DOHH2 (cell line): ENCODE measurements around the gene GADD45A.

Experiments
- CTCF ChIP-seq: fragments of 200-600 bp; sonication (generic); IDR thresholded peaks from one replicate; pipeline ENCODE4 v1.5.1; 2014; ENCODE audit warnings: antibody characterized with exemption, mild to moderate bottlenecking, low read depth, low read length; ENCODE audit not compliant: poor library complexity, severe bottlenecking
- EZH2phosphoT487 ChIP-seq: fragments of 200-600 bp; sonication (generic); IDR thresholded peaks from 2 replicates; pipeline ENCODE4 v1.6.1; 2017; ENCODE audit warnings: borderline replicate concordance, mild to moderate bottlenecking, antibody characterized with exemption, low read length, moderate library complexity, mixed read lengths

GRCh38 chr1:67648582-67649326, 36.2 kb upstream of the GADD45A start:
- TF ChIP-seq CTCF (no peak), EZH2phosphoT487 (no peak)
